ENCODE measurements around the gene GOLGA3. TPM values are rescaled to one million over a fixed set of nuclear protein-coding genes. Genes with fewer than 3 reads are reported as not detected.

The GOLGA3 gene
- total and polyA plus RNA-seq, 9 of the 15 experiments (the other 6 are each of a cell fraction or from before 2014, with no cell fraction given), result 1.9 to 48.1 (median 18.4) TPM

GRCh38 chr12:132828706-132829534 lies at the start of gene GOLGA3 (continued):
- peak; percentile 50; the same call in 1 of the 2 replicates for TF ChIP-seq MECOM (CRISPR knock-in tag; IDR thresholded peaks at IDR 0.05)
- peak; percentile 70; the same call in 1 of the 2 replicates for TF ChIP-seq PHB (CRISPR knock-in tag; IDR thresholded peaks at IDR 0.05)
- TF ChIP-seq ZNF239 (CRISPR knock-in tag; IDR thresholded peaks at IDR 0.05), result peak; percentile 36; the same call in 1 of the 2 replicates
- 0 out of 2 replicates have a peak, but pooled peaks have one; percentile 19 for TF ChIP-seq IRF2 (CRISPR knock-in tag; IDR thresholded peaks at IDR 0.05)
- TF ChIP-seq, protein P1, sequence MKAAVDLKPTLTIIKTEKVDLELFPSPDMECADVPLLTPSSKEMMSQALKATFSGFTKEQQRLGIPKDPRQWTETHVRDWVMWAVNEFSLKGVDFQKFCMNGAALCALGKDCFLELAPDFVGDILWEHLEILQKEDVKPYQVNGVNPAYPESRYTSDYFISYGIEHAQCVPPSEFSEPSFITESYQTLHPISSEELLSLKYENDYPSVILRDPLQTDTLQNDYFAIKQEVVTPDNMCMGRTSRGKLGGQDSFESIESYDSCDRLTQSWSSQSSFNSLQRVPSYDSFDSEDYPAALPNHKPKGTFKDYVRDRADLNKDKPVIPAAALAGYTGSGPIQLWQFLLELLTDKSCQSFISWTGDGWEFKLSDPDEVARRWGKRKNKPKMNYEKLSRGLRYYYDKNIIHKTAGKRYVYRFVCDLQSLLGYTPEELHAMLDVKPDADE (conservative IDR thresholded peaks at IDR 0.05; ENCODE audit: control insufficient read depth, low read depth, low read length), result peak; percentile 86
- no peak for TF ChIP-seq ETS2 (tag; IDR thresholded peaks at IDR 0.05; ENCODE audit: borderline replicate concordance, poor library complexity, severe bottlenecking)
- TF ChIP-seq ZEB2 (IDR thresholded peaks at IDR 0.05), result peak; percentile 99
- TF ChIP-seq CXXC5 (CRISPR knock-in tag; IDR thresholded peaks at IDR 0.05), result peak; percentile 96
- TF ChIP-seq POLR2AphosphoS5 (IDR thresholded peaks at IDR 0.05; ENCODE audit: control insufficient read depth, insufficient read depth, low read depth, low read length), result peak; percentile 74
- peak; percentile 71 for TF ChIP-seq ZFX (CRISPR knock-in tag; IDR thresholded peaks at IDR 0.05)
- TF ChIP-seq ZNF23 (CRISPR knock-in tag; IDR thresholded peaks at IDR 0.05), result no peak
- TF ChIP-seq, protein P2, sequence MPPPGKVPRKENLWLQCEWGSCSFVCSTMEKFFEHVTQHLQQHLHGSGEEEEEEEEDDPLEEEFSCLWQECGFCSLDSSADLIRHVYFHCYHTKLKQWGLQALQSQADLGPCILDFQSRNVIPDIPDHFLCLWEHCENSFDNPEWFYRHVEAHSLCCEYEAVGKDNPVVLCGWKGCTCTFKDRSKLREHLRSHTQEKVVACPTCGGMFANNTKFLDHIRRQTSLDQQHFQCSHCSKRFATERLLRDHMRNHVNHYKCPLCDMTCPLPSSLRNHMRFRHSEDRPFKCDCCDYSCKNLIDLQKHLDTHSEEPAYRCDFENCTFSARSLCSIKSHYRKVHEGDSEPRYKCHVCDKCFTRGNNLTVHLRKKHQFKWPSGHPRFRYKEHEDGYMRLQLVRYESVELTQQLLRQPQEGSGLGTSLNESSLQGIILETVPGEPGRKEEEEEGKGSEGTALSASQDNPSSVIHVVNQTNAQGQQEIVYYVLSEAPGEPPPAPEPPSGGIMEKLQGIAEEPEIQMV (tag; conservative IDR thresholded peaks at IDR 0.05; ENCODE audit: low read depth), result no peak
- peak; percentile 70; the same call in 1 of the 2 replicates for TF ChIP-seq NKRF (IDR thresholded peaks at IDR 0.05; ENCODE audit: borderline replicate concordance)
- TF ChIP-seq CEBPB (tag; IDR thresholded peaks at IDR 0.05), result no peak
- TF ChIP-seq ZC3H11A (IDR thresholded peaks at IDR 0.05; ENCODE audit: low read depth, low read length), result peak; percentile 90; the same call in 1 of the 2 replicates
- TF ChIP-seq CHD4 (IDR thresholded peaks at IDR 0.05; ENCODE audit: insufficient read depth, insufficient replicate concordance, low read depth, low read length, poor library complexity, severe bottlenecking), result no peak
- TF ChIP-seq, protein P3, sequence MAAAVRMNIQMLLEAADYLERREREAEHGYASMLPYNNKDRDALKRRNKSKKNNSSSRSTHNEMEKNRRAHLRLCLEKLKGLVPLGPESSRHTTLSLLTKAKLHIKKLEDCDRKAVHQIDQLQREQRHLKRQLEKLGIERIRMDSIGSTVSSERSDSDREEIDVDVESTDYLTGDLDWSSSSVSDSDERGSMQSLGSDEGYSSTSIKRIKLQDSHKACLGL (CRISPR knock-in tag; IDR thresholded peaks at IDR 0.05; ENCODE audit: borderline replicate concordance, poor library complexity, severe bottlenecking), result peak; percentile 78
- TF ChIP-seq HDAC1 (IDR thresholded peaks at IDR 0.05), result peak in 1 of 2 experiments; percentile 64; a peak in 2 of 4 replicates
- no peak for TF ChIP-seq TSC22D4 (tag; IDR thresholded peaks at IDR 0.05)
- TF ChIP-seq PTRF (tag; IDR thresholded peaks at IDR 0.05), result no peak
- TF ChIP-seq ZNF347 (CRISPR knock-in tag; IDR thresholded peaks at IDR 0.05; ENCODE audit: low read depth), result no peak
- peak; percentile 84 for TF ChIP-seq HCFC1 (IDR thresholded peaks at IDR 0.05; ENCODE audit: low read depth, low read length)
- peak in 1 of 2 experiments; percentile 64; a peak in 1 of 4 replicates for TF ChIP-seq ARNT (IDR thresholded peaks at IDR 0.05)
